GM10266 (cell line): Measurements from ENCODE around the gene PPP4R4.

Experiments used
- DNase-seq: peaks from one replicate; pipeline ENCODE4 v3.0.0; 2012; ENCODE audit errors: extremely low spot score
- CTCF ChIP-seq: IDR thresholded peaks from 2 replicates; pipeline ENCODE4 v1.5.1; 2012; ENCODE audit warnings: mild to moderate bottlenecking, low read depth; ENCODE audit not compliant: control insufficient read depth, insufficient read depth; ENCODE audit errors: missing control alignments

The PPP4R4 gene

GRCh38 chr14:94171208-94171607 lies 2.9 kb upstream of the PPP4R4 start:
- no peak for DNase-seq
- no peak for TF ChIP-seq CTCF

- no peak for TF ChIP-seq CTCF
- no peak for DNase-seq
Observed at GRCh38 chr14:94172545-94172944, 1.6 kb upstream of the PPP4R4 start.

DNA sequence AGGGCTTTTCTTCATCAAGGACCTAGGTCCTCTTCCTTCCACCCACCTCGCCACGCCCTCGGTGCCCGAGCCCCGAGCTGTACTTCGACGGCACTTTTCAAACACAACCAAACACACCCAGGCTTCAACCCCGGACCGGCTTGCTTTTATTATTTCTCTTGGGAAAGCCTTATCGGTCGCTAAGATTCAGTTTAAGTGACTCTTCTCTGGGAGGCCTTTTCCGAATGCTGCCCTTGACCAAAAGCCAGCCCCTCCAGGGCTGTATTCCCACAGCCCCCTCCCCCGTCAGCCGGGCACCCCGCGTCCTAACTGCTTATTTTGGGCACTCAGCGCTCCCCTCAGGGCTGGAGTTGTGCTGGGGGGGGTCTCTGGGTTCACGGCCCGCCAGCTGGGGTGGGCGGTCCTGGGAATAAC lies 644 bp upstream of the PPP4R4 start:
- DNase-seq = no peak
- no peak for TF ChIP-seq CTCF

DNA sequence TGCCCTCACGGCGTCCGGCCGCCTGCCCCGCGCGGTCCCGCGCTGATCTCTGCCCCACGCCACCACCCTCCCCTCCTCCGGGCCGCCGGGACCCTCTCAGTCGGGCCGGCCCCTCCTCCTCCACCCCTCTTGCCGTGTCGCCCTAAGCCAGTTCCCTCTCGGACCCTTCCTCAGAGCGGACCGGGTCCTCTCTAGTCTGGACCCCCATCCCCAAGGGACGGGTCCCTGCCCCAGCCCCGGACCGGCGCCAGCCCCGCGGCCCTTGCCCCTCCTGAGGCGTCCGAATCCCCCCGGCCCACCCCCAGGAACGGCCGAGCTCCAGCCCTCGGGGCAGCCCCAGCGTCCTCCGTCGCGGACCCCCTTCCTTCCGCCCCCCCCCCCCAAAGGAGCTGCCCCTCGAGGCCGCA lies 485 bp downstream of the PPP4R4 start:
- DNase-seq = peak; percentile 23
- TF ChIP-seq CTCF = no peak

- no peak for DNase-seq
- no peak for TF ChIP-seq CTCF
Observed at GRCh38 chr14:94175011-94175745, 1.1 kb downstream of the PPP4R4 start.

DNA sequence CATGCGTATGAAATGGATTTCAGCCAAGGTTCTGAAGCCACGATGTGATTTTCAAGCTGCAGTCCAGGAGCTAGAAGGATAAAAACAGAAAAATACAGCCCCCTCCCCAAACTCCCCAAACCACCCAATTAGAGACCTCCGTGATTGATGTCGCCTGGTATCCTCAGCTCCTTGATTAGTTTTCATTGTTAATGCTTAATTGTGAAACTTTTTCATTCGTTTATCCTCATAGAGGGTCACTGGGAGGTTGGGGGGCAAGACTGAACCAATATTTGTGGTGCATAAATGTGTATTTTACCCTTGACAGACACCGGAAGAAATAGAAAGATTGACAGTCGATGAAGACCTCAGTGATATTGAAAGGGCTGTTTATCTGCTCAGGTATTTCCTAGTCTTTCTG lies 1.6 kb downstream of the PPP4R4 start:
- no peak for DNase-seq

More for the DNA sequence above, 1.6 kb downstream of the PPP4R4 start:
- no peak for TF ChIP-seq CTCF
